Endothelial cell (in vitro differentiated cells): ENCODE measurements around the gene TMIGD3. TPM values are rescaled to one million over a fixed set of nuclear protein-coding genes. Genes with fewer than 3 reads are reported as not detected.

Experiments
- DNase-seq: peaks from one replicate; pipeline ENCODE4 v3.0.0; 2021; ENCODE audit warnings: low spot score
- H3K27ac Mint-ChIP-seq: one replicate; pipeline ENCODE4 v1.8.0; 2021; ENCODE audit warnings: mixed read lengths, inconsistent platforms; ENCODE audit not compliant: unreplicated experiment
- H3K27me3 Mint-ChIP-seq: one replicate; pipeline ENCODE4 v1.8.0; 2021; ENCODE audit warnings: mild to moderate bottlenecking, moderate library complexity, mixed read lengths, inconsistent platforms; ENCODE audit not compliant: unreplicated experiment
- H3K36me3 Mint-ChIP-seq: one replicate; pipeline ENCODE4 v1.8.0; 2021; ENCODE audit warnings: mild to moderate bottlenecking, low read depth, mixed read lengths, inconsistent platforms; ENCODE audit not compliant: unreplicated experiment
- H3K4me1 Mint-ChIP-seq: one replicate; pipeline ENCODE4 v1.8.0; 2021; ENCODE audit warnings: mild to moderate bottlenecking, mixed read lengths, inconsistent platforms; ENCODE audit not compliant: unreplicated experiment
- H3K4me3 Mint-ChIP-seq: one replicate; pipeline ENCODE4 v1.8.0; 2021; ENCODE audit warnings: mild to moderate bottlenecking, mixed read lengths, inconsistent platforms; ENCODE audit not compliant: unreplicated experiment
- H3K9me3 Mint-ChIP-seq: one replicate; pipeline ENCODE4 v1.8.0; 2021; ENCODE audit warnings: mixed read lengths, inconsistent platforms; ENCODE audit not compliant: unreplicated experiment
- CTCF ChIP-seq: fragments of 200-600 bp; sonication (generic); IDR thresholded peaks from one replicate; pipeline ENCODE4 v1.5.0; 2021; ENCODE audit warnings: antibody characterized with exemption; ENCODE audit not compliant: unreplicated experiment
- total RNA-seq: library from RNA; stranded (reverse); fragmentation: NEBNext Ultra II Directional; extraction: Animal tissue kit (Norgen Biotek cat#: 25700); gene quantifications from one replicate; pipeline ENCODE4 v1.2.1, GENCODE V29; 2021; ENCODE audit not compliant: unreplicated experiment

TMIGD3 gene
- total RNA-seq, 1 donor from 2014 or later = 1.1 TPM

DNA sequence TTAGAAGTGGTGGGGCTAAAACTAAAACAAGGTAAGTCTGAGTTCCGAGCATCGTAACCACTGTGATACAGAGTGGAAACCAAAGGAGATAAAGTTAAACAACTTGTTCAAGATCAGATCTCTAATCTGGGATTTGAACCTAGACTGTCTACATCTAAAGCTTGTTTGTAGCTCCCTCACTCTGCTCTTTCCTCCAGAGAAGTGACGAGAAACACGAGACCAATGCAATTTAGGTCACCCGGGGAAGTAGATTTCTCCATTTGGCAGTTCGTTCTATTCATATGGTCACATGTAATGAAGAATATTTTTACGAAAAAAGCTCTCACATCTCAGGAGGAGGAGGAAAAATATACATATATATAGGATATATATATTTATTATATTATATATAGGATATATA is 1.8 kb downstream of the TMIGD3 start:
- DNase-seq = no peak
- no peak overlapping the region for H3K27ac Mint-ChIP-seq
- peaks cover 3% of the 10 kb centered on the region for H3K36me3 Mint-ChIP-seq
- peaks cover 3% of the 10 kb centered on the region for H3K4me1 Mint-ChIP-seq
- H3K27me3 Mint-ChIP-seq = no peaks in the 10 kb centered on the region
- no peaks in the 10 kb centered on the region for H3K9me3 Mint-ChIP-seq
- H3K4me3 Mint-ChIP-seq = no peak overlapping the region
- TF ChIP-seq CTCF = no peak

DNA sequence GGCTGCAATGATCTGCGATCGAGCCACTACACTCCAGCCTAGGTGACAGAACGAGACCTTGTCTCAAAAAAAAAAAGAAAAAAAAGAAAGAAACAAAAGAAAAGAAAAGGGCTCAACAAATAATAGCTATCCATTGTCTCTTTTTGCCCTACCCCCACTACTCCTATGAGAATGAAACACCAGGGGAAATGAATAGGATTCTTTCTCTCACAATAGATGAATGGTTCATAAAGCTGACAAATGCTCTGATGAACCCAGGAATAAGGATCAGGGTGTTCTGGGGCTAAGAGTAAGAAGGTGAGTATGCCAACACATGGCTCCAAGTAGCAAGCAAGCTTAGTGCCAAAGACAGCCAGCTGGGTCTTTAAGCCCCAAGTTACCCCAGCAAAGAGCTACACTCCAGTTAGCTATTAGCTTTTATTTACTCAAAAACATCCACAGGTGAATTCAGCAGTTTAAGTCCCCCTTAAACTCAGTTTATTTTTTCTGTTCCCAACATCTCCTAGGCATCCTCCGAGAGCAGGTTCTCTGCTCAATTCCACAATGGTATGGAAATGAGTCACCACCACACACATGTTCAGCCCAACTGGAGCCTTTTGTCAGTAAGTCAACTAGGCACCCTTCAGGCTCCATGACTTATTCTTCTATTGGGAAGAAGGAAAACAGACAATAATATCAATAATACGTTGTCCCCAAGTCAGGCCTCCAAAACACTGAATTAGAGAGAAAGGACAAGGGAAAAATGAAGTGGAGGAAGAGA is 4.2 kb downstream of the TMIGD3 start:
- Mint-ChIP-seq H3K27ac (no peak overlapping the region), H3K4me1 (peaks cover 3% of the 10 kb centered on the region), H3K36me3 (no peaks in the 10 kb centered on the region), H3K9me3 (no peaks in the 10 kb centered on the region), H3K4me3 (peak overlapping the region; percentile 15), H3K27me3 (no peaks in the 10 kb centered on the region)
- no peak for TF ChIP-seq CTCF
- no peak for DNase-seq

- H3K36me3 Mint-ChIP-seq = no peaks in the 10 kb centered on the region
- peaks cover 3% of the 10 kb centered on the region for H3K4me1 Mint-ChIP-seq
- no peak overlapping the region for H3K27ac Mint-ChIP-seq
- H3K27me3 Mint-ChIP-seq = no peaks in the 10 kb centered on the region
- TF ChIP-seq CTCF = no peak
- H3K4me3 Mint-ChIP-seq = no peak overlapping the region
- no peak for DNase-seq
- no peaks in the 10 kb centered on the region for H3K9me3 Mint-ChIP-seq
These were observed 5.8 kb downstream of the TMIGD3 start for GRCh38 chr1:111497592-111497991.

DNA sequence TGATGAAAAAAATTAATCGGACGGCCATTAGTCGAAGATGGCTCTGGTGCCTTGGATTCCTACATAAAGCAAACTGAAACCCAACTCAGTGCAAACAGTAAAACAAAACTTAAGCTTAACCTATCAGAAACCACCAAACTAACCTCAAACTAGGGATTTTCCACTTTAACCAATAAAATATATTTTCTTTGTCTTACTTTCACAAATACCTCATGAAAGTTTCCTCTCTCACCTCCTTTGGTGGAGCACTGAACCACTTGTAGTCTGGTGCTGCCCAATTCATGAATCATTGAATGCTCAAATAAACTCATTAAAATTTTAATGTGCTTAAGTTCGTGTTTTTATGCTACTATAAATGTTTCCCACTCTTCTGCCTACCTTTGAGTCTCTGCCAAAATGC is 7.0 kb downstream of the TMIGD3 start:
- Mint-ChIP-seq H3K36me3 (no peaks in the 10 kb centered on the region), H3K4me1 (peaks cover 3% of the 10 kb centered on the region), H3K4me3 (no peak overlapping the region), H3K27me3 (no peaks in the 10 kb centered on the region), H3K9me3 (no peaks in the 10 kb centered on the region), H3K27ac (no peak overlapping the region)
- TF ChIP-seq CTCF = no peak
- DNase-seq = no peak

DNA sequence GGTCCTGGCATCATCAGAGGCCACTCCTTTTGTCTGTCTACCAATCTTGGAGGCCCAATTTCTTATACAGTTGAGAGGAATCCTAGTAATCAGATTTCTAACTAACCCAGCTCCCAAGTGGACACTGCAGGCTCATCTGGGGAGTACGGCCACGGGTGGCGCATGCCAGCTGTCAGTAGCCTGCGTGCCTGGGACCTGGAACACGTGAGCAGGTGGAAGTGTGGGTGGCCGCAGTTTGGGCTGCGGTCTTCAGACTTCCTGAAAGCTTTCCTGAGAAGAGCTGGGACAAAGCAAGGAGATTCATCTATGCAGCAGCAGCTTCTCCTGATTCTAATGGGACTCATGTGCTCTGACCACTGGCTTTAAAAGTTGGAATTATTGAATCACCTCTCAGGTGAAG is 12.4 kb downstream of the TMIGD3 start:
- TF ChIP-seq CTCF = no peak
- Mint-ChIP-seq H3K27ac (no peak overlapping the region), H3K27me3 (no peaks in the 10 kb centered on the region), H3K4me3 (no peak overlapping the region), H3K9me3 (no peaks in the 10 kb centered on the region), H3K4me1 (peaks cover 6% of the 10 kb centered on the region), H3K36me3 (no peaks in the 10 kb centered on the region)
- no peak for DNase-seq
